Measurements from ENCODE around the gene SEC14L1.

GRCh38 chr17:77253611-77254051 lies 112.9 kb downstream of the SEC14L1 start:
- TF ChIP-seq, protein P1, sequence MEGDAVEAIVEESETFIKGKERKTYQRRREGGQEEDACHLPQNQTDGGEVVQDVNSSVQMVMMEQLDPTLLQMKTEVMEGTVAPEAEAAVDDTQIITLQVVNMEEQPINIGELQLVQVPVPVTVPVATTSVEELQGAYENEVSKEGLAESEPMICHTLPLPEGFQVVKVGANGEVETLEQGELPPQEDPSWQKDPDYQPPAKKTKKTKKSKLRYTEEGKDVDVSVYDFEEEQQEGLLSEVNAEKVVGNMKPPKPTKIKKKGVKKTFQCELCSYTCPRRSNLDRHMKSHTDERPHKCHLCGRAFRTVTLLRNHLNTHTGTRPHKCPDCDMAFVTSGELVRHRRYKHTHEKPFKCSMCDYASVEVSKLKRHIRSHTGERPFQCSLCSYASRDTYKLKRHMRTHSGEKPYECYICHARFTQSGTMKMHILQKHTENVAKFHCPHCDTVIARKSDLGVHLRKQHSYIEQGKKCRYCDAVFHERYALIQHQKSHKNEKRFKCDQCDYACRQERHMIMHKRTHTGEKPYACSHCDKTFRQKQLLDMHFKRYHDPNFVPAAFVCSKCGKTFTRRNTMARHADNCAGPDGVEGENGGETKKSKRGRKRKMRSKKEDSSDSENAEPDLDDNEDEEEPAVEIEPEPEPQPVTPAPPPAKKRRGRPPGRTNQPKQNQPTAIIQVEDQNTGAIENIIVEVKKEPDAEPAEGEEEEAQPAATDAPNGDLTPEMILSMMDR (IDR thresholded peaks at IDR 0.05; ENCODE audit: low read depth, low read length) = no peak
- no peak for TF ChIP-seq MYC (IDR thresholded peaks at IDR 0.05; ENCODE audit: low read depth, low read length)
- TF ChIP-seq POLR2A (IDR thresholded peaks at IDR 0.05; ENCODE audit: extremely low read depth, insufficient read length) = no peak

Data from NB4 (cell line).